ENCODE measurements around the gene TMEM74B.

Gene TMEM74B

DNA sequence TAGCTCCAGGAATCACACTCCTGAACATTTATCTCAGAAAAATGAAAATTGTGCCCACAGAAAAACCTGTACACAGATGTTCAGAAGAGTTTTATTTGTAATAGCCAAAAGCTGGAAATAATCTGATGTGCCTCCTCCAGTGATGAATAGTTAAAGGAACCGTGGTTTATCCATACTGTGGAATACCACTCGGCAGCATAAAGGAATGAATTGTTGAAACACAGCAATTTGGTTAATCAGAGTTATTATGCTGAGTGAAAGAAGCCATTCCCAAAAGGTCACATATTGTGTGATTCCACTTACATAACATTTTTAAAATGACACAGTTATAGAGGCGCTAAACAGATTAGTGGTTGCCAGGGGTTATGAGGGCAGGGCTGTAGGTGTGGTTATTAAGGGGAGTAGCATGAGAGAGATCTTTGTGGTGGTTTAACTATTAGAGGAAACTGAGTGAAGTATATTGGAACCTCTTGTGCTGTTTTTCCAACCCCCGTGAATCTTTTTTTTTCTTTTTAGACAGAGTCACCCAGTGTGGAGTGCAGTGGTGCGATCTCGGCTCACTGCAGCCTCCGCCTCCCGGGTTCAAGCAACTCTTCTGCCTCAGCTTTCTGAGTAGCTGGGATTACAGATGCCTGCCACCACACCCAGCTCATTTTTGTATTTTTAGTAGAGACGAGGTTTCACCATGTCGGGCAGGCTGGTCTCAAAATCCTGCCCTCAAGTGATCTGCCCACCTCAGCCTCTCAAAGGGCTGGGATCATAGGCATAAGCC is 40.2 kb downstream of the TMEM74B start:
- no peak for DNase-seq (ENCODE audit: low read depth in 2 of 2)

DNA sequence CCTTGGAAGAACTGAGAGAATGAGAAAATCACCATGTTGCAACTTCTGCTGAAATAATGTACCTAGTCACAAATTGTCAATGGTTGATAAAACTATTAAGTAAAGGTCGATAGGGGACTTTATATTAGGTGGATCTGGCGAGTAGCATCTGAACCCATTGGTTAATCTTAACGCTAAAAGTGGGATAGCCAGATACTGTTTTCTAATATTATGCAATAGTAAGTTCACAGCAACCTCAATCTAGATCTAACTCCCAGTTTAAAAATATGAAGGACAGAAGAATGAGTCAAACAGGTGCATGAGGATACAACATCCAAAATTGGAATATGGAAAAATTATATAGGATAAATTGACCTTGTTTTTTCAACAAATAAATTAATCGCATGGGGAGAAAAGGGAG is 47.5 kb downstream of the TMEM74B start:
- DNase-seq (ENCODE audit: low read depth in 2 of 2): no peak

DNA sequence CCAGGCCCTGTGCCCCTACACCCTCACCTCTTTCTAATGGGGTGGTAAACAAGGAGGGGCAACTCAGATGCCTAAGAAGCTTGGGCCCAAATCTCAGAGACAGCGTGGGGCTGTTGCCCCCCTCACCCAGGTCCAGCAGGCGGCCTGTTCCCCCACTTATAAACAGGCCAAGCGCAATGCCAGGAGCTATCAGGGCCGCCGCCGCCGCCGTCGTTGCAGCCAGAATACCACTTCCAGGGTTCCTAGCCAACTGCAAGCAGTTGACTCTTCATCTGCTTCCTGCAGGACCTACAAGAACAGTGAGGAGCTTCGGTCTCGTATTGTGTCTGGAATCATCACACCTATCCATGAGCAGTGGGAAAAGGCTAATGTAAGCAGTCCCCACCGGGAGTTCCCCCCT is 49.9 kb downstream of the TMEM74B start:
- DNase-seq (ENCODE audit: low read depth in 2 of 2): no peak

DNA sequence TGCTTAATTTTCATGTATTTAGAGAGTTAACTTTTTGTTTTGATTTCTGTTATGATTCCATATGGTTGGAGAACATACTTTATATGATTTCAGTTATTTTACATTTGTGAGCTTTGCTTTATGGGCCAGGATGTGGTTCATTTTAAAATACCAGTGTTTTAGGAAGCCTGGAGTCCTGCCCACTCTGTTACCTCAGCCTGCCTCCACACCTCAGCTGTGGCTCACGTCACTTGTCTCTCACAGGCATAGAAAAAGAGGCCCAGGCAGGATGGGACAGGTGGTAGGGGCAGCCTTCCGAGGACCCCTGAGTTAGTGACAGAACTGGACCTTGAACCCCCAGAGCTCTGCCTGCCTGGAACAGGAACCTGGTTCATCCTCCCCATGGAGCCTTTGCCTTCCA is 50.4 kb downstream of the TMEM74B start:
- DNase-seq (ENCODE audit: low read depth in 2 of 2): no peak

DNA sequence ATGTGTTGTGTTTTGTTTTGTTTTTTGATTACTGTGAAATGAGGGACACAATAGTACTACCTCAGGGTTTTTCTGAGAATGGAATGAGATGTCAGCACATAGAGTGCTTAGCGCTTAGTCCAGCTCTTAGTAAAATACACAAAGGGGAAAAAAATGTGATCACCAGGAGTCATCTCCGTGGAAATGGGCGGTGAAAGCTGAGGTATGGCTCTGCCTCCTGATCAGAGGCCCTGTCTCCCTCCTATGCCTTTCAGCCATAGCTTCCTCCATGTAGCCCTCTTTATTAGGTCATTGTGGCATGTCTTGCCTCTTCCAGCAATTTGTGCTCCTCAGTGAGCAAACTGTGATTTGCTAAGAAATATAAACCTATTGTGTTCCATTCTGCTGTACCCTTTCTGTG is 53.4 kb downstream of the TMEM74B start:
- no peak for DNase-seq (ENCODE audit: low read depth in 2 of 2)

DNA sequence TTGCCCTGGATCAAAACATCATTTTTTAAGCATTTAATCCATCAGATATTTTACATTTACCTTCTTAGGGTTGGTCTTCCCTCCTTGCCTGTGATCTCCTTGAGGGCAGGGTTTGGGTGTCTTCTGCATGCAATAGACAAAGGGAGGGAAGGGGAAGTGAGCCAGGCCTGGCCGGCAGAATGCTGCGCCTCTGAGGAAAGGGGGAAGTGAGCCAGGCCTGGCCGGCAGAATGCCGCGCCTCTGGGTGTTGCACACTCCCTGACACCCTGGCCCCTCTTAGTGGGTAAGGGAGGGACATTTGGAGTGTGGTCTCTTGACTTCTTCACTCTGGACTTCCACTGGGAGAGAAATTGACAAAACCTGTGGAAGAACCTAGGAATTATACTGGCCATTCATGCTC is 53.9 kb downstream of the TMEM74B start:
- DNase-seq (ENCODE audit: low read depth in 2 of 2): no peak

Measured in stimulated activated CD8-positive, alpha-beta memory T cell treated with anti-CD3 and anti-CD28 coated beads, Interleukin-7, amount 100 ng/mL, for 1 hour (primary cell).